GM19023 (cell line): ENCODE measurements around the gene SV2A.
"Not testable (repeated sequence)": the region's sequence is repeated elsewhere in the genome, so short reads cannot be mapped to it uniquely, and the experiment has no call there.

Experiments used
- ATAC-seq: cut with Tn5 transposase; IDR thresholded peaks from one replicate; pipeline ENCODE4 v1.9.1; 2021; ENCODE audit warnings: mild to moderate bottlenecking, moderate library complexity; ENCODE audit not compliant: unreplicated experiment

Gene SV2A, protein sequence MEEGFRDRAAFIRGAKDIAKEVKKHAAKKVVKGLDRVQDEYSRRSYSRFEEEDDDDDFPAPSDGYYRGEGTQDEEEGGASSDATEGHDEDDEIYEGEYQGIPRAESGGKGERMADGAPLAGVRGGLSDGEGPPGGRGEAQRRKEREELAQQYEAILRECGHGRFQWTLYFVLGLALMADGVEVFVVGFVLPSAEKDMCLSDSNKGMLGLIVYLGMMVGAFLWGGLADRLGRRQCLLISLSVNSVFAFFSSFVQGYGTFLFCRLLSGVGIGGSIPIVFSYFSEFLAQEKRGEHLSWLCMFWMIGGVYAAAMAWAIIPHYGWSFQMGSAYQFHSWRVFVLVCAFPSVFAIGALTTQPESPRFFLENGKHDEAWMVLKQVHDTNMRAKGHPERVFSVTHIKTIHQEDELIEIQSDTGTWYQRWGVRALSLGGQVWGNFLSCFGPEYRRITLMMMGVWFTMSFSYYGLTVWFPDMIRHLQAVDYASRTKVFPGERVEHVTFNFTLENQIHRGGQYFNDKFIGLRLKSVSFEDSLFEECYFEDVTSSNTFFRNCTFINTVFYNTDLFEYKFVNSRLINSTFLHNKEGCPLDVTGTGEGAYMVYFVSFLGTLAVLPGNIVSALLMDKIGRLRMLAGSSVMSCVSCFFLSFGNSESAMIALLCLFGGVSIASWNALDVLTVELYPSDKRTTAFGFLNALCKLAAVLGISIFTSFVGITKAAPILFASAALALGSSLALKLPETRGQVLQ

DNA sequence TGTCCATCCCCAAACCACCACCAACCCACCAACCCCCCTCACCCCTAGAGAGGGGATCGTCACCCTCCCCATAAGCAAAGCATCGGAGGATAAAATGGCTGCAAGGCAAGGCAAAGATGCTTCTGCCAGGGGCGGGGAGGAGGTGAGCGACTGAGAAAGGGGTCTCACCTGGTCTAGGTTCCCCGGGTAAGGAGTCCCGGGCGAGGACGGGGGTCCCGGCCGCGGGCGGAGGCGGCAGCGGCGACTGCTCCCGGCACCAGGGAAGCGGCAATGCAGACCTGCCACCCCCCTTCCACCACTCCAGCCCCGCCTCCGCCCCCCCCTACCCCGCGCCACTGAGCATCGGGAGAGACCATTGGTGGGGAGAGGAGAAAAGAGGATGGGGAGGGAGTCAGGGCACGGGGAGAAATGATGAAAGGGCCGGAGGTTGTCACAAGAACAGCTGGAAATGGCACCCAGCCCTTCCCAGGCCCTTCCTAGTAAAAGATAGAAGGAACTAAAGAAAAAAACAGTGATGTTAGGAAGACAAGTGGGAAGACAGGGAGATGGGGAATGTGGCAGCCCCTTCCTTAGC lies at the start of gene SV2A:
SV2A (minus strand) TSS at position 274 of the 574 bp plus-strand sequence. CDS start 4,004 bp downstream, outside the sequence.
- no peak for ATAC-seq

DNA sequence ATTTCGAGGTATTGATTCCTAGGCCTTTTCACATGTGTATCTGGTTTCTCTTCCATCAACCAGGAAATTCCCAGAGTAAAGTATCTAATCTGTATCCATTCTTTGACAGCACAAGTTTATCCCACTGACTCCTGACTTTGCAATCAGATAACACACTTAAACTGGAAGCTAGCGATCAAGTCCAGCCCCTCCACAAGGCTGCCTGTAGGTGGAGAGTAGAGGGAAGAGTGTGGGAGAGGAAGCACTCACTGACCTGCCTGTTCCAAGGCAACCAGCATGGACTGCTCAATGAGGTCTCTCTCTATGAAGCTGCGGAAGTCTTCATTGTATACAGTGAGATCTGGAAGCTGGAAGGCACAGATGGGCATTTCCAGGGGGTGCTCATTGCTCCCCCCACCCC lies 49.4 kb upstream of the SV2A start:
- no peak for ATAC-seq

DNA sequence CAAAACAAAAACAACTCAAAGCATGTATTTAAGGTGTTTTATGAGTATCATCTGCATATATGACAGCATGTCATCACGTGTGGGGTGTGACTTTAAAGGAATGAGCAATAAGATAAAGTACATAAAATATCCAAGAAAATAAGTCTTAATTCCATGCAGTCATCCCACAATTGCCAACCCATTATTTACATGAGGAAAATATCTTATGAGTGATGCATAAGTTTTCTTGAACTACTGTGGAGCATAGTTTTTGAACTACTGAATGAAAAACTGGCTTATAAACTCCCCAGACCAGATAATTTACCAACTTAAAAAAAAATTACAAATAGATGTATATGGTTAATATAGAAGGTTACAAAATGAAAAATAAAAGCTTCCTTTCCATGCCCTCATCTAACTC lies 48.8 kb upstream of the SV2A start:
- no peak for ATAC-seq

DNA sequence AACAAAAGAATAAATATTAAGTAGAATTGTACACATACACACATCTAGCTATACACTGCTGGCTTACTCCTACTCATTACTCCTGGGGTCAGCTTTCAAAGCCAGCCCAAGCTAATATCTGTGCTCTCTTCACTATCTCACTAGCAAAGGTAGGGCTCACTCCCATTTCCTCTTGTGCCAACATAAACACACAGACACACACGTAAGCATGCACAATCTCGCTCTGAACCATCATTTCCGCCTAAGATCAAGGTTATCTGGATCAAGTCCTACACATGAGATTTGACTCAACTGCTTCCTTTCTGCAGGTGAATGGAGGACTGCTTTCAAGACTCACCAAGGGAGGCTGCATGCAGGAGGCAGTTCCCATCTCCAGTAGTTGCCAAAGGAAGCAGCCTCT lies 47.8 kb upstream of the SV2A start:
- no peak for ATAC-seq

DNA sequence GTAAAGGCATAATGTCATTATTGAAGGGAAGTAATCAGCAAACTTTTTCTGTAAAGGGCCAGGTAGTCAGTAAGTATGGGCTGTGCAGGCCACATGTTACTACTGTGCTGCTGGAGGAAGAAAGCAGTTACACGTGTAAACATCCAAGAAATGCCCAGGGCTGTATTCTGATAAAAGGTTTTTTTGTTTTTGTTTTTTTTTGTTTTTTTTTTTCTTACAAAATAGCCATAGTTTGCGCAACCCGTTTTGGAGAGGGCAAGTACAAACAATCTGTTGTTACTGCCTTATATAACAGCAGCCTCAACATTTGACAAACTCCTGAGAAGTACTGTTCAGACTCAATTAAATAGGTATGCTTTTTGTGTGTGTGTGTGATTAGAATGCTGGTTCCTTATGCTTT lies 45.7 kb upstream of the SV2A start:
- ATAC-seq: no peak

DNA sequence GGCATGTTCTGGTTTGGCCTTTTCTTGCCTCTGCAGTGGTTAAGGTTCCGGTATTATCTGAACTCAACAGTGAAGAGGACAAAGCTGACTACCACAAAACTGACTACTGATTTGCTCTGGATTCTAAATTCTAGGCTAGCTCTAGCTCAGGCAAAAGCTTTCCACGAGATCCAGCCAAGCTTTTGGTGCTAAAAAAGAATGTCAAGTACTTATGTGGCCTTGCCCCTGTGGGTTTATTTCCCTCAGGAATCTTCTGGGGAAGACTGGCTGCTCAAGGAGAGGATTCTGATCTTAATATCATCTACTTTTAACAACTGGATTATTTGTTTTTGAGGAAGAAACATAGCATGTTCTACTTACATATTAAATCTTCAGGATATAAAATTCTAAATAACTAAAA lies 45.1 kb upstream of the SV2A start:
- ATAC-seq: no peak

DNA sequence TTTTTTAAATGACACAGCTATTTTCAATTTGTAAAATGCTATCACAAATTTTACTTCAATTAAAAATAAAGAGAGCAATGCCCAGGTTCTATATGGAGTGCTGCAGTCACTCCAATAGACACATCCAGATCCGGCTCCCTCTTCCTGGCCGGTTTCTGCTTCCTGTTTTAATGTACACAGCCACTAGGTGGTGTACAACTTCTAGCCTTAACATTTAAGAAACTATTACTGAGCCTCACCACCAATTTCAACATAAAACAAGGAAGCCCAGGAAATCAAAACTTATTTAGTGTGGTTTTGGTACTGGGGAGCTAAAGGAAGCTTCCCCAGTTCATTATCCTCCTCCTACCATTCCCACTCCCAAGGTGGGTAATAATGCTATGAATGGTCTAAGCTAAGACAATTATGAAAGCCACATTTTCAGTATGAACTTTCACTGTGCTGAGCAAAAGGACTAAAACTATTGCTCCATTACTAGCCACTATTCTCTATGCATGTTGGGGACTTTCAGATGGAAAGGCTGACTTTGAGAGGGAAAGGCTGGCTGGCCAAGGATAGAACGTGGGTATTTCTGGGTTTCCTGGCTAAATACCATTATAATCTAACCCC lies 44.5 kb upstream of the SV2A start:
- no peak for ATAC-seq

DNA sequence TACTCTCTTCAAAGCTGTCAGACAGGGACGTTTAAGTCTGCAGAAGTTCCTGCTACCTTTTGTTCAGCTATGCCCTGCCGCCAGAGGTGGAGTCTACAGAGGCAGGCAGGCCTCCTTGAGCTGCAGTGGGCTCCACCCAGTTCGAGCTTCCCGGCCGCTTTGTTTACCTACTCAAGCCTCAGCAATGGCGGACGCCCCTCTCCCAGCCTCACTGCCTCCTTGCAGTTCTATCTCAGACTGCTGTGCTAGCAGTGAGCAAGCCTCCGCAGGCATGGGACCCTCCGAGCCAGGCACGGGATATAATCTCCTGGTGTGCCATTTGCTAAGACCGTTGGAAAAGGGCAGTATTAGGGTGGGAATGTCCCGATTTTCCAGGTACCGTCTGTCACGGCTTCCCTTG lies 39.9 kb upstream of the SV2A start:
- ATAC-seq: not testable (repeated sequence)

DNA sequence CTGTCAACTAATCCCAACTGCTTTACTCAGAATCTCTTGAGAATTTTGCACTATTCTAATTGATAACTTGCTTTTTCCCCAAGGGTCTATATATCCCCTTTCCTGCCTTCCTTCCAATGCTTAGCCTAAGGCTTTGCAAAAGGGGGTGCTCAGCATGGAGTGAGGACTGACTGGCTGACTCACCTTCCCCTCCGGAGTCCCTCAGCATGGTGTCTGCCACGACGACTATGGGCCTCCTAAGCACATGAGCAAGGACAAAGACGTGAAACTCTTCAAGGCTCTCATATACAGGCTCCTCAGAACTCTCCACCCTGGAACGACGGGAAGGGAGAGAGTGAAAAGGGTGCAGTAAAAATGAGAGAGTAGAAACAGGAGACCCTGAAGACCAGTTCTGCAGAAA lies 32.3 kb upstream of the SV2A start:
- no peak for ATAC-seq

DNA sequence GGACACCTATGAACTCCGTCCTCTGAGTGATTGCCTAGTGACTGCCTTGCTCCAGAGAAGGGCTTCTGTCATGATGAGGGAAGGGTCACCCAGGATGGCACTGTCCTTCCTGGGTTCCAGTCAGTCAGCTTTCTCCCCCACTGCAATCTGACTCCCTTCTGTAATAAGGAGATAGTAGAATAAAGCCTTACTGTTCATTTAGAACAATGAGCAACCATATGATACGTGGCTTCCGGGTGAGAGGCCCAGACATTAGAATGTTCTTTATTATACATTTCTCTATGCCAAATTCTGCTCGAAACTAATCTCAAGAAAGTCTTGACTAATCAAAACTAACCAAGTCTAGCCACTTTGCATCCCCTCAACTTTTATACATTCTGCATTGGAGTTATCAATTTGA lies 27.6 kb upstream of the SV2A start:
- no peak for ATAC-seq

DNA sequence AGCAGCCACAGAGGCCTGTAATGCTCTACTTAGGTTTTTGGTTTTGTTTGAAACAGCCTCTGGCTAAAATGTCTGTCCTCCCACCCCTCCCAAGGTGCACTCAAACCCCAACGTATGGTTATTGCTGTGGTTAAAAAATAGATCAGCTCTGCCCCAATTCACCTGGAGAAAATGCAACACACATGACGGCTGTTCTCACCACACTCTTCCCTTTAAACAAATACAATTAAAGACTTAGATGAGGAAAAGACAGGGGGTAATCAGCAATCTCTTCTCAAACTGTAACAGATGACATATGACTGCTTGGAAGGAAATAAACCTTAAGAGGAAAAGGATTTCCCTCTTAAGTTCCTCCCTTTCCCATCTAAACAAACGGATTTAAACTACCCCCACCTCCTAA lies 25.2 kb upstream of the SV2A start:
- no peak for ATAC-seq

DNA sequence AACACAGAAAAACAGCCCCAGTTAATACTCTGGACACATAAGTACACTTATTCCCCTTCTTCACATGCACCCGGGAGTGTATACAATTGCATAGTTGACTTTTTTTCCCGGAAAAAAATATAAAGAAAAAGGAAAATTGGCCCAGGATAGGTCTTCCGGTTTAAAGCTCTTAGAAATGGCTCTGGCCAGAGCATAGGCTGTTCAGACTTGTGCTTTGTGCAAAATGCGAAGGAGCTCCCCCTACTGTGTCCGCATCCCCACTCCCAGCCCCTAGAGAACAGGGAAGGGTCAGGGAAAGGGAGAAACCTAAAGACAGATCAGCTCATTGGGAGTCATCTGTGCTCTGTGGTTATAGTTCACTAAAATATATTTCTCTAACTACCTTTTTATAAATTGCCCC lies 24.6 kb upstream of the SV2A start:
- no peak for ATAC-seq

DNA sequence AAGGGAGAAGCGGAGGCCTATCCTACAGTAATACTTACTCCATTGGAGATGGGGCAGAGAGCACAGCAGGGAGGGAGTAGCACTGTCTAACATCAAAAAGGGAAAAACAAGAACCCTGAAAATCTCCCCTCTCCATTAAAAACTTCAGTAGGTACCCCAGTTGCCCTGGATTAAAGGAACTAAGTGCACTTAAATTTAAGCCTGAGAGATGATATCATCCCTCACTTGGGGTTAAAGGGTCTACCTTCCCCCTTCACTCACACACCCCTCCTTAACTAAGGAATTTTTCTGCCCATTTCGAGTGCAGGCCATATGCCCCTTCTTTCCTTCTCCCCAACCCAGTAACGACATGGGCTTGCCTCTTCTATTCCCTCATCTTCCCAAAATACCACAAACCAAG lies 22.8 kb upstream of the SV2A start:
- ATAC-seq: no peak

DNA sequence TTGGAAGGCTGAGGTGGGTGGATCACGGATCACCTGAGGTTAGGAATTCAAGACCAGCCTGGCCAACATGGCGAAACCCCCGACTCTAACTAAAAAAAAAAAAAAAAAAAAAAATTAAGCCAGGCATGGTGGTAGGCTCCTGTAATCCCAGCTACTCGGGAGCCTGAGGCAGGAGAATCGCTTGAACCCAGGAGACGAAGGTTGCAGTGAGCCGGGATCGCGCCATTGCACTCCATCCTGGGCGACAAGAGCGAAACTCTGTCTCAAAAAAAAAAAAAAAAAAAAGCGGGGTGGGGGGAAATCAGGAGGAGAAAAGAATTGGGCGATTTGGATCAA lies 21.0 kb upstream of the SV2A start:
- not testable (repeated sequence) for ATAC-seq

DNA sequence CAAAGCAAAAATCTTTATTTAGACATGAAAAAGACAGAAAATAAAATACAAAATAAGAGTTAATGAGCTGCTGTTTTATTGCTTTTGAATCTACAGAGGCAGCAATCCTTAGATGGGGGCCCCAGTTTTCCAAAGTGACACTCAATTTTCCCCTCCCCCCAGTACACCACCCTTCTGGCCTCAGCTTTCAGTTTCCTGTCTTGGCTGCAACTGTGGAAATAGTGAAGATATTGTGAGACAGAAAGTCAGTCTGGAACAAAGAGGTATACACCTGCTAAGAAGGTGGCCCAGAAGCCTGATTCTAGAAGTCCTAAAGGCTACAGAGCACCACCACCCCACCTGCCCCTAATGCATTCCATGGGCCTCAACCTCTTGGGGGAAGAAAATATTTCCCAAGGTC lies 20.1 kb upstream of the SV2A start:
- no peak for ATAC-seq

DNA sequence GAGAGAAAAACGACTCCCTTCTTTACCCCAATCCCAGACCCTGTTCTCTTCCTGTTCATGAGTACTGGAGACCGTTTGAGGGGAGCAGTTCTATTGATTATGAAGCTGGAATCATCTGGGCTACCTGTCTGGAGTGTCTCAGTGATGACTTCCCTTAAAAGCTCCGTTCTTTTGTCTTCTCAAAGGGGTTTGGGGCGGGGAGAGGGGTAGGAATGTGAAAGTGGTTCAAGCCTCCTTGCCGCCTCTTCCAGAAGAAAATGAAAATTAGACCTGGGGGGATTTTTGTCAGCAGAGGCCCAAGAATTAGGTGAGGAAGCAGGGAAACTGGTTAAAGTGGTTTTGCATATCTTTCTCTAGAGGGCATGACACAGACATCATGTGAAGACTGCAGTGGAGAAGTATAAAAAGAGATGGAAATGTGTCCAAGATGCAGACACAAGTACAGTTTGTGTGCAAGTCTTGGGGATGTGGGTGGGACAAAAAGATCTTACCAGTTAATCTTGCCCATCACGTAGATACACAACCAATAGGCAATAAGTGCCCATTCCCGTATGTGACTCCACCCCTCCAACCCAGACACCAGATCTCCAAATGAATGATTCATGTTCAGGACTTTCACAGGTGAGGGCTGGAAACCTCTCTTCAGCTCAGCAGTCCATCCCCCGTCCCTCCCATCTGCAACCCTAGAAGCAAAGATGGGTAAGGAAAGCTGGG lies 19.5 kb upstream of the SV2A start:
- no peak for ATAC-seq

DNA sequence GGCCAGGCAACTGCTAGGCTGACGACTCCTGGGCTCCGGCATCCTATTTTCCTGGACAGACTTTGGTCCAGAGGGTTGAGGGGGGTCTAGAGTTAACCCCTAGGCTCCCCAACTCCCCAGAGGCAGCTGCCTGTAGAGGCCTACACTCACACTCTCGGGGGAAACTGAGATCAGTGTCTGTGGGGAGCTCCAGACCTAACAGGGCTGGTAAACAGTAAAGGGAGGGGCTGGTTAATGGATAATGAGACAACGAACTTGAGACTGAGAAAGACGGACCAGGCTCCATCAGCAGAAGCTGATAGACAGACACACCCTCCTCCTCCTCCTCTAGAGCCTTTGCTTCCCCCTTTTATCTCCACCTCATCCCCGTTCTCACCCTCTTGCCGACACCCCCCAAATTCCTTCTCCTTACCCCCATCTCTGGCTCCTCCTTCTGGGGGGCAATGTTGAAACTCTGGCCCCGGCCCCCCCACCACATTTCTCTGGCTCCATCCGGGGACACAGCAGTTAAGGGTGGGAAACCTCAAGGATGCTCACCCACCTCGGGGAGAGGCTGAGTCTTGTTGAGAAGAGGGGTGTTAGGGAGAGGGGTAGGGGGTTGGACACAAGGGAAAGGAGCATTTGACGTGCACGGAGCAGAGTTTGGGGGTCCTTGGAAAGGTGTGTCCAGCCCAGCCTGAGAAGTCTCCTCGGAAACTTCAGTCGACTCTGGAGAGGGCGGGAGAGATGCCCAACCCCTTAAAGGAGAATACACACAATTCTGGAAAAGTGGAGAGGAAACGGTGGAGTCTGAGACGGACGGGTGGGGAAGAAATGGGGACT lies 18.7 kb upstream of the SV2A start, which contains the start of gene MTMR11:
MTMR11 (minus strand) TSS at position 710 of the 822 bp plus-strand sequence; CDS start at position 478, 232 bp downstream.
- ATAC-seq: no peak

DNA sequence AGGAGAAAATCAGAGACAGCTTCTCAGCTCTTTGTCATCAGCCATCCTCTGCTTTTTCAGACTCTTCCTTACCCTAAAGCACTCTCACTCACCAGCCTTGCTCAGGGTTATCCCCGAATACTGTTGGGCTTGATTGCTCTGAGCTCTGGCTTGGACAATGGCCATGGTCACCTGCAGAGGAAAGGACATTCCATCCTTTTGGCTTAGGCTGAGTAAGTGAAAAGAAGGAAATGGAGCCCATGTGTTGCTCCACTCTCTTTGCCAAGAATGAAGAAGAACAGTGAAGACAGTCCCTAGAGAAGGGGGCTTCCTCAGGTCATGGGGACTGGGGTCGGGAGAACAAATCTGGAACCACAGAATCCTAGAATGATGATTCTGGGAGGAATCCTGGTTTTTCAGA lies 16.7 kb upstream of the SV2A start:
- no peak for ATAC-seq

DNA sequence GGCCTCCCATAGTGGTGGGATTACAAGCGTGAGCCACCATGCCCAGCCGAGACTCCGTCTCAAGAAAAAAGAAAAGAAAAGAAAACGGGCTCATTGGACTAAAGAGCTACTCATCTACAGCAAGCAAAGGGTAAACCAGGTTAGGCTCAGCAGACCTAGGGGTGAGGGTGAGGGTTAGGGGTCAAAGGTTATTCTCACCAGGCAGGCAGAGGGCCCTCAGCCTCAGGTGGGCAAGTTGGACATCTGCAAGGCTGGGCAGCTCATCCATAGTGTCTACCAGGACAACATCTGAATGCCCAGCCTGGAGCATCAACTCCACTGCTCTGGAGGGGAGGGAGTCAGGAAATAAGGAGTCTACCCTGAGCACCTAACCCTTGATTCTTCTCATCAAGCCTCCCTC lies 15.6 kb upstream of the SV2A start:
- ATAC-seq: no peak

DNA sequence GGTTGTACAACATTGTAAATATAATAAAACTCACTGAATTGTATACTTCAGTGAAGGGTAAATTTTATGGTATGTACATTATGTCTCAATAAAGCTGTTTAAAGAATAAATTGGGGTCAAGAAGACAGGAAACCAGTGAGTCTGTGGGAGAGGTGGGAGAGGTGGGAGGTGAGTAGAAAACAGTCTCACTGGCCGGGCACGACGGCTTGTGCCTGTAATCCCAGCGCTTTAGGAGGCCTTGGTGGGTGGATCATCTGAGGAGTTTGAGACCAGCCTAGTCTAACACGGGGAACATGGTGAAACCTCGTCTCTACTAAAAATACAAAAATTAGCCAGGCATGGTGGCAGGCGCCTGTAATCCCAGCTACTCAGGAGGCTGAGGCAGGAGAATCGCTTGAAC lies 14.8 kb upstream of the SV2A start:
- no peak for ATAC-seq
